ENCODE measurements around the gene ASB16.

DNA sequence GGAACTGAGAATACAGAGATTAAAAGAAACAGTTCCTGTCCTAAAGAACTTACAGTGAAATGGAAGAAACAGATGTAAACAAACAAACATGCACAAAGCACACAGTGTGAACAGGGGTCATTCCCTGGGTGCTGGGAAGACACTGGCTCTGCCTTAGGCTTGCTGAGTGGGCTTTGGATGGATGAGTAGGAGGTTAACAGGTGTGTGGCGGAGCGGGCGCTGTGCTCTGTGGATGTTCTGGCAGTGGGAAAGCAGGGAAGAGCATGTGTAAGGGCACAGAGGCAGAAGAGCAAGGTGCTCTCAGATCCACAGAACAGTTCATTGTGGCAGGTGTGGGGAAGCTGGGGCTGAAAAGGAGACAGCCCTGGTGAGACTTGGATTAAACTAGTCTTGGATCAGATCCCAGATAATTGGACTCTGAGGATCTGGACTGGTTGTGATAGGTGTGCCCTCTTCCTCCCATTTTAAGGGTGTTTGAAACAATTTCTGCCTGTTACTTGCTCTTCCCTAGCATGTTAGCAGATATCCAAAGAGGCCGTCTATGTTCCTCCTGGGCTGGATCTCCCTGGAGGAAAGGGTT lies 20.7 kb upstream of the ASB16 start:
- TF ChIP-seq, protein P1, sequence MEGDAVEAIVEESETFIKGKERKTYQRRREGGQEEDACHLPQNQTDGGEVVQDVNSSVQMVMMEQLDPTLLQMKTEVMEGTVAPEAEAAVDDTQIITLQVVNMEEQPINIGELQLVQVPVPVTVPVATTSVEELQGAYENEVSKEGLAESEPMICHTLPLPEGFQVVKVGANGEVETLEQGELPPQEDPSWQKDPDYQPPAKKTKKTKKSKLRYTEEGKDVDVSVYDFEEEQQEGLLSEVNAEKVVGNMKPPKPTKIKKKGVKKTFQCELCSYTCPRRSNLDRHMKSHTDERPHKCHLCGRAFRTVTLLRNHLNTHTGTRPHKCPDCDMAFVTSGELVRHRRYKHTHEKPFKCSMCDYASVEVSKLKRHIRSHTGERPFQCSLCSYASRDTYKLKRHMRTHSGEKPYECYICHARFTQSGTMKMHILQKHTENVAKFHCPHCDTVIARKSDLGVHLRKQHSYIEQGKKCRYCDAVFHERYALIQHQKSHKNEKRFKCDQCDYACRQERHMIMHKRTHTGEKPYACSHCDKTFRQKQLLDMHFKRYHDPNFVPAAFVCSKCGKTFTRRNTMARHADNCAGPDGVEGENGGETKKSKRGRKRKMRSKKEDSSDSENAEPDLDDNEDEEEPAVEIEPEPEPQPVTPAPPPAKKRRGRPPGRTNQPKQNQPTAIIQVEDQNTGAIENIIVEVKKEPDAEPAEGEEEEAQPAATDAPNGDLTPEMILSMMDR (IDR thresholded peaks at IDR 0.05; ENCODE audit: low read depth, low read length, missing input control), result no peak
- TF ChIP-seq TAF1 (conservative IDR thresholded peaks at IDR 0.05) (no peak), GABPA (IDR thresholded peaks at IDR 0.05 in 1 of 2, conservative IDR thresholded peaks at IDR 0.05 in 1 of 2) (no peak), RAD21 (IDR thresholded peaks at IDR 0.05) (no peak)

Data from liver (tissue), 3 donors.